GM23338 (cell line): ENCODE measurements around the gene ADAD1. TPM values are rescaled to one million over a fixed set of nuclear protein-coding genes. Genes with fewer than 3 reads are reported as not detected.
A peak's percentile ranks its signal among the peaks of the same experiment; 100 is the strongest.

Source experiments
- ATAC-seq: fragments of 200-7000 bp; cut with Tn5 transposase; 3 replicates; pipeline ENCODE4 v1.9.1; 2020
- DNase-seq: peaks from one replicate; pipeline ENCODE4 v3.0.0-alpha.2; 2015; ENCODE audit warnings: low spot score
- H2AFZ ChIP-seq: fragments of 200-600 bp; sonication (generic); 2 replicates; pipeline ENCODE4 v1.8.0; 2016; ENCODE audit warnings: antibody characterized with exemption, mild to moderate bottlenecking, moderate library complexity
- H3F3A ChIP-seq: fragments of 200-600 bp; sonication (generic); replicated peaks from 2 replicates; pipeline ENCODE4 v1.8.0; 2017; ENCODE audit warnings: antibody characterized with exemption, mixed run types, low read depth
- H3K27ac ChIP-seq: fragments of 200-600 bp; sonication (generic); 2 replicates; pipeline ENCODE4 v1.6.1; 2016; ENCODE audit warnings: low read depth
- H3K27me3 ChIP-seq: fragments of 200-600 bp; sonication (generic); 2 replicates; pipeline ENCODE4 v1.8.0; 2016; ENCODE audit warnings: mild to moderate bottlenecking, mixed run types, moderate library complexity; ENCODE audit not compliant: insufficient read depth
- H3K36me3 ChIP-seq: fragments of 200-600 bp; sonication (generic); 2 replicates; pipeline ENCODE4 v1.8.0; 2016; ENCODE audit warnings: mild to moderate bottlenecking; ENCODE audit not compliant: insufficient read depth
- H3K4me1 ChIP-seq: fragments of 200-600 bp; sonication (generic); 2 replicates; pipeline ENCODE4 v1.8.0; 2016; ENCODE audit warnings: mild to moderate bottlenecking, moderate library complexity; ENCODE audit not compliant: insufficient read depth
- H3K4me2 ChIP-seq: fragments of 200-600 bp; sonication (generic); 2 replicates; pipeline ENCODE4 v1.7.1; 2017; ENCODE audit warnings: mixed run types
- H3K4me3 ChIP-seq: fragments of 200-600 bp; sonication (generic); 2 replicates; pipeline ENCODE4 v1.6.1; 2016; ENCODE audit warnings: mixed run types
- H3K79me2 ChIP-seq: fragments of 200-600 bp; sonication (generic); replicated peaks from 2 replicates; pipeline ENCODE4 v1.8.0; 2017; ENCODE audit warnings: mild to moderate bottlenecking; ENCODE audit not compliant: insufficient read depth
- H3K9me2 ChIP-seq: fragments of 200-600 bp; sonication (generic); 2 replicates; pipeline ENCODE4 v1.8.0; 2017; ENCODE audit not compliant: insufficient read depth
- H4K20me1 ChIP-seq: fragments of 200-600 bp; sonication (generic); replicated peaks from 2 replicates; pipeline ENCODE4 v1.8.0; 2017; ENCODE audit warnings: mild to moderate bottlenecking; ENCODE audit not compliant: insufficient read depth
- H3K27ac Mint-ChIP-seq: 2 replicates; pipeline ENCODE4 v1.8.0; 2020; ENCODE audit warnings: inconsistent platforms, mild to moderate bottlenecking, moderate library complexity, mixed read lengths
- H3K27me3 Mint-ChIP-seq: 3 replicates; pipeline ENCODE4 v1.8.0; 2022; ENCODE audit warnings: low read depth, mild to moderate bottlenecking, moderate library complexity, mixed read lengths, inconsistent platforms; ENCODE audit not compliant: insufficient read depth, poor library complexity
- H3K36me3 Mint-ChIP-seq: 3 replicates; pipeline ENCODE4 v1.8.0; 2021; ENCODE audit warnings: low read depth, mild to moderate bottlenecking, inconsistent platforms, moderate library complexity, mixed read lengths
- H3K4me1 Mint-ChIP-seq: 3 replicates; pipeline ENCODE4 v1.8.0; 2020; ENCODE audit warnings: mild to moderate bottlenecking, inconsistent platforms, mixed read lengths
- H3K4me3 Mint-ChIP-seq: 3 replicates; pipeline ENCODE4 v1.8.0; 2021; ENCODE audit warnings: moderate library complexity, mild to moderate bottlenecking, inconsistent platforms, mixed read lengths
- H3K9me3 Mint-ChIP-seq: 3 replicates; pipeline ENCODE4 v1.8.0; 2020; ENCODE audit warnings: moderate library complexity, mild to moderate bottlenecking, inconsistent platforms, mixed read lengths
- CREB1 ChIP-seq: fragments of 250-450 bp; sonication (Bioruptor Pico); IDR thresholded peaks from 2 replicates; pipeline ENCODE4 v1.5.0; 2020; ENCODE audit warnings: low read depth, mild to moderate bottlenecking, moderate library complexity
- EZH2 ChIP-seq: fragments of 200-600 bp; sonication (generic); IDR thresholded peaks from one replicate; pipeline ENCODE4 v1.8.0; 2017; ENCODE audit warnings: antibody characterized with exemption, mild to moderate bottlenecking, low read depth; ENCODE audit not compliant: unreplicated experiment
- EZH2phosphoT487 ChIP-seq: fragments of 200-600 bp; sonication (generic); IDR thresholded peaks from one replicate; pipeline ENCODE4 v1.8.1; 2018; ENCODE audit warnings: antibody characterized with exemption; ENCODE audit not compliant: unreplicated experiment
- JUNB ChIP-seq: IDR thresholded peaks from one replicate; pipeline ENCODE4 v1.6.1; 2016; ENCODE audit warnings: antibody characterized with exemption; ENCODE audit not compliant: unreplicated experiment
- NANOG ChIP-seq: IDR thresholded peaks from 2 replicates; pipeline ENCODE4 v1.6.1; 2016; ENCODE audit warnings: antibody characterized with exemption, borderline replicate concordance
- POLR2AphosphoS5 ChIP-seq: IDR thresholded peaks from 2 replicates; pipeline ENCODE4 v1.6.1; 2016; ENCODE audit warnings: antibody characterized with exemption, low read depth
- STAT1 ChIP-seq: IDR thresholded peaks from one replicate; pipeline ENCODE4 v1.6.1; 2016; ENCODE audit warnings: antibody characterized with exemption; ENCODE audit not compliant: unreplicated experiment
- ZNF114 ChIP-seq: fragments of 250-450 bp; sonication (Bioruptor Pico); IDR thresholded peaks from 2 replicates; pipeline ENCODE4 v1.5.0; 2020; ENCODE audit warnings: mild to moderate bottlenecking, moderate library complexity
- ZNF331 ChIP-seq: fragments of 250-450 bp; sonication (Bioruptor Pico); IDR thresholded peaks from 2 replicates; pipeline ENCODE4 v1.5.0; 2020; ENCODE audit warnings: low read depth, mild to moderate bottlenecking, moderate library complexity
- polyA plus RNA-seq: library from polyadenylated mRNA; unstranded; fragments of >200 nt; fragmentation: Nextera tagmentation; extraction: Ambion mirVana; gene quantifications from 2 replicates; pipeline ENCODE4 v1.2.1, GENCODE V29; 2016
- total RNA-seq: library from RNA; depleted of rRNA; stranded (reverse); fragments of >200 nt; shearing (Covaris generic); gene quantifications from 2 replicates; pipeline ENCODE4 v1.2.3, GENCODE V29; 2014
- TF ChIP-seq, protein P1 (sequence below): IDR thresholded peaks from one replicate; pipeline ENCODE4 v1.6.1; 2018; ENCODE audit warnings: antibody characterized with exemption; ENCODE audit not compliant: unreplicated experiment
- TF ChIP-seq, protein P2 (sequence below): fragments of 250-450 bp; sonication (Bioruptor Pico); IDR thresholded peaks from 2 replicates; pipeline ENCODE4 v1.5.0; 2020; ENCODE audit warnings: mild to moderate bottlenecking, moderate library complexity
- TF ChIP-seq, protein P3 (sequence below): IDR thresholded peaks from 2 replicates; pipeline ENCODE4 v1.6.1; 2016; ENCODE audit warnings: antibody characterized with exemption
- TF ChIP-seq, protein P4 (sequence below), 2 experiments: fragments of 200-600 bp in 1 of 2; sonication (generic) in 1 of 2; conservative IDR thresholded peaks; 2 replicates each; pipeline versions ENCODE4 v1.5.1 to v1.6.1; 2016 to 2017; ENCODE audit warnings: antibody characterized with exemption in 2 of 2, low read depth in 2 of 2, mild to moderate bottlenecking in 2 of 2, moderate library complexity in 1 of 2

The ADAD1 gene
- total and polyA plus RNA-seq, 2 experiments from 2014 or later = not detected

DNA sequence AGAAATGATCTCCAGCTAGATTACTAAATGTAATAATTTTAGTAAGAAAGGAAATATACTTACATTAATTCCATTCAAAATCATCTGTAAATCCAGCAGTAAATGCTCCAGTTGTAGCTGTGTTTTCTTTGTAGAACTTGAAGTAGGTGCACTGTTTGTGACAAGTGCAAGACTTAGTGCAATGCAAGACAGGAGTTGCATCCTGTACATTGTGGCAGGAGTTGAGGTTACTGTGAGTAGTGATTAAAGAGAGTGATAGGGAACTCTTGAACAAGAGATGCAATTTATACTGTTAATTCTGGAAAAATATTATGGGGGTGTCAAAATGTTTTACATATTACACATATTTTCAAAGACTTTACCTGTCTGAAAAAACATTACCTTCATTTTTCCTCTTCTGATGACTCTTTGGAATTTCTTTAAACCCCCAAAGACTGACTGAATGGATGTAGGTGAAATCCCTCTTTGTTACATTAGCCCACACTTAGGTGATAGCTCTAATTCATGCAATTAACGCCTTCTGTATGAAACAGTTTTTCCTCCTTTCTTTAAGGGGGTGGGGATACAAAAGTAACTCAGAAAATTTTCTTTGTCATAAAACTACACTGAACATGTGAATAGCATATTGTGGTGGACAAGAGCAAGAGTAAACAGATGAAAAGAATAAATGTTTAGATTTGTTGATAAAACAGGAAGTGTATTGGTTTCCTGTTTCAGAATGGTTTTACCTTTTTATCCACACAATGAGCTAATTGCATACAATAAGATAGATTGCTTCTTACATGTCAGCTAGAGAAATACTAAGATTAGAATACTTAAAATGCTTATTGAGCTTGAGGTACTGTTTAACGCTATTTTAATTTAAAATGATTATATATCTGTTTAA, 77.7 kb downstream of the ADAD1 start, which contains the start of gene IL2:
TSS of gene IL2 (minus strand) at position 495 of the 886 bp plus-strand sequence. CDS start at position 210, 285 bp downstream.
- H3K36me3 Mint-ChIP-seq = no peaks in the 10 kb centered on the region
- Histone ChIP-seq H2AFZ (0 out of 2 replicates have a peak within 1 kb of the TSS, but pooled peaks have one; percentile 43), H3K27me3 (no peaks in the 10 kb centered on the region), H3K79me2 (no peaks in the 10 kb centered on the region), H4K20me1 (no peaks in the 10 kb centered on the region), H3F3A (no peaks in the 10 kb centered on the region), H3K36me3 (no peaks in the 10 kb centered on the region), H3K4me3 (no peak within 1 kb of the TSS), H3K9me2 (peaks cover 4% of the 10 kb centered on the region; the same call in 1 of the 2 replicates), H3K27ac (no peak within 1 kb of the TSS), H3K4me2 (no peak within 1 kb of the TSS), H3K4me1 (no peaks in the 10 kb centered on the region)
- no peak within 1 kb of the TSS for H3K27ac Mint-ChIP-seq
- H3K4me1 Mint-ChIP-seq = peaks cover 7% of the 10 kb centered on the region; the same call in 2 of the 3 replicates
- H3K4me3 Mint-ChIP-seq = no peak within 1 kb of the TSS
- DNase-seq = no peak
- peaks cover 5% of the 10 kb centered on the region for H3K27me3 Mint-ChIP-seq
- ATAC-seq = no peak
- TF ChIP-seq JUNB (no peak), POLR2AphosphoS5 (no peak), EZH2 (no peak), NANOG (no peak), STAT1 (no peak), ZNF331 (CRISPR knock-in tag) (no peak), EZH2phosphoT487 (no peak), ZNF114 (CRISPR knock-in tag) (no peak), CREB1 (CRISPR knock-in tag) (no peak)
- TF ChIP-seq, protein P1, sequence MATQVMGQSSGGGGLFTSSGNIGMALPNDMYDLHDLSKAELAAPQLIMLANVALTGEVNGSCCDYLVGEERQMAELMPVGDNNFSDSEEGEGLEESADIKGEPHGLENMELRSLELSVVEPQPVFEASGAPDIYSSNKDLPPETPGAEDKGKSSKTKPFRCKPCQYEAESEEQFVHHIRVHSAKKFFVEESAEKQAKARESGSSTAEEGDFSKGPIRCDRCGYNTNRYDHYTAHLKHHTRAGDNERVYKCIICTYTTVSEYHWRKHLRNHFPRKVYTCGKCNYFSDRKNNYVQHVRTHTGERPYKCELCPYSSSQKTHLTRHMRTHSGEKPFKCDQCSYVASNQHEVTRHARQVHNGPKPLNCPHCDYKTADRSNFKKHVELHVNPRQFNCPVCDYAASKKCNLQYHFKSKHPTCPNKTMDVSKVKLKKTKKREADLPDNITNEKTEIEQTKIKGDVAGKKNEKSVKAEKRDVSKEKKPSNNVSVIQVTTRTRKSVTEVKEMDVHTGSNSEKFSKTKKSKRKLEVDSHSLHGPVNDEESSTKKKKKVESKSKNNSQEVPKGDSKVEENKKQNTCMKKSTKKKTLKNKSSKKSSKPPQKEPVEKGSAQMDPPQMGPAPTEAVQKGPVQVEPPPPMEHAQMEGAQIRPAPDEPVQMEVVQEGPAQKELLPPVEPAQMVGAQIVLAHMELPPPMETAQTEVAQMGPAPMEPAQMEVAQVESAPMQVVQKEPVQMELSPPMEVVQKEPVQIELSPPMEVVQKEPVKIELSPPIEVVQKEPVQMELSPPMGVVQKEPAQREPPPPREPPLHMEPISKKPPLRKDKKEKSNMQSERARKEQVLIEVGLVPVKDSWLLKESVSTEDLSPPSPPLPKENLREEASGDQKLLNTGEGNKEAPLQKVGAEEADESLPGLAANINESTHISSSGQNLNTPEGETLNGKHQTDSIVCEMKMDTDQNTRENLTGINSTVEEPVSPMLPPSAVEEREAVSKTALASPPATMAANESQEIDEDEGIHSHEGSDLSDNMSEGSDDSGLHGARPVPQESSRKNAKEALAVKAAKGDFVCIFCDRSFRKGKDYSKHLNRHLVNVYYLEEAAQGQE = no peak
- TF ChIP-seq, protein P2, sequence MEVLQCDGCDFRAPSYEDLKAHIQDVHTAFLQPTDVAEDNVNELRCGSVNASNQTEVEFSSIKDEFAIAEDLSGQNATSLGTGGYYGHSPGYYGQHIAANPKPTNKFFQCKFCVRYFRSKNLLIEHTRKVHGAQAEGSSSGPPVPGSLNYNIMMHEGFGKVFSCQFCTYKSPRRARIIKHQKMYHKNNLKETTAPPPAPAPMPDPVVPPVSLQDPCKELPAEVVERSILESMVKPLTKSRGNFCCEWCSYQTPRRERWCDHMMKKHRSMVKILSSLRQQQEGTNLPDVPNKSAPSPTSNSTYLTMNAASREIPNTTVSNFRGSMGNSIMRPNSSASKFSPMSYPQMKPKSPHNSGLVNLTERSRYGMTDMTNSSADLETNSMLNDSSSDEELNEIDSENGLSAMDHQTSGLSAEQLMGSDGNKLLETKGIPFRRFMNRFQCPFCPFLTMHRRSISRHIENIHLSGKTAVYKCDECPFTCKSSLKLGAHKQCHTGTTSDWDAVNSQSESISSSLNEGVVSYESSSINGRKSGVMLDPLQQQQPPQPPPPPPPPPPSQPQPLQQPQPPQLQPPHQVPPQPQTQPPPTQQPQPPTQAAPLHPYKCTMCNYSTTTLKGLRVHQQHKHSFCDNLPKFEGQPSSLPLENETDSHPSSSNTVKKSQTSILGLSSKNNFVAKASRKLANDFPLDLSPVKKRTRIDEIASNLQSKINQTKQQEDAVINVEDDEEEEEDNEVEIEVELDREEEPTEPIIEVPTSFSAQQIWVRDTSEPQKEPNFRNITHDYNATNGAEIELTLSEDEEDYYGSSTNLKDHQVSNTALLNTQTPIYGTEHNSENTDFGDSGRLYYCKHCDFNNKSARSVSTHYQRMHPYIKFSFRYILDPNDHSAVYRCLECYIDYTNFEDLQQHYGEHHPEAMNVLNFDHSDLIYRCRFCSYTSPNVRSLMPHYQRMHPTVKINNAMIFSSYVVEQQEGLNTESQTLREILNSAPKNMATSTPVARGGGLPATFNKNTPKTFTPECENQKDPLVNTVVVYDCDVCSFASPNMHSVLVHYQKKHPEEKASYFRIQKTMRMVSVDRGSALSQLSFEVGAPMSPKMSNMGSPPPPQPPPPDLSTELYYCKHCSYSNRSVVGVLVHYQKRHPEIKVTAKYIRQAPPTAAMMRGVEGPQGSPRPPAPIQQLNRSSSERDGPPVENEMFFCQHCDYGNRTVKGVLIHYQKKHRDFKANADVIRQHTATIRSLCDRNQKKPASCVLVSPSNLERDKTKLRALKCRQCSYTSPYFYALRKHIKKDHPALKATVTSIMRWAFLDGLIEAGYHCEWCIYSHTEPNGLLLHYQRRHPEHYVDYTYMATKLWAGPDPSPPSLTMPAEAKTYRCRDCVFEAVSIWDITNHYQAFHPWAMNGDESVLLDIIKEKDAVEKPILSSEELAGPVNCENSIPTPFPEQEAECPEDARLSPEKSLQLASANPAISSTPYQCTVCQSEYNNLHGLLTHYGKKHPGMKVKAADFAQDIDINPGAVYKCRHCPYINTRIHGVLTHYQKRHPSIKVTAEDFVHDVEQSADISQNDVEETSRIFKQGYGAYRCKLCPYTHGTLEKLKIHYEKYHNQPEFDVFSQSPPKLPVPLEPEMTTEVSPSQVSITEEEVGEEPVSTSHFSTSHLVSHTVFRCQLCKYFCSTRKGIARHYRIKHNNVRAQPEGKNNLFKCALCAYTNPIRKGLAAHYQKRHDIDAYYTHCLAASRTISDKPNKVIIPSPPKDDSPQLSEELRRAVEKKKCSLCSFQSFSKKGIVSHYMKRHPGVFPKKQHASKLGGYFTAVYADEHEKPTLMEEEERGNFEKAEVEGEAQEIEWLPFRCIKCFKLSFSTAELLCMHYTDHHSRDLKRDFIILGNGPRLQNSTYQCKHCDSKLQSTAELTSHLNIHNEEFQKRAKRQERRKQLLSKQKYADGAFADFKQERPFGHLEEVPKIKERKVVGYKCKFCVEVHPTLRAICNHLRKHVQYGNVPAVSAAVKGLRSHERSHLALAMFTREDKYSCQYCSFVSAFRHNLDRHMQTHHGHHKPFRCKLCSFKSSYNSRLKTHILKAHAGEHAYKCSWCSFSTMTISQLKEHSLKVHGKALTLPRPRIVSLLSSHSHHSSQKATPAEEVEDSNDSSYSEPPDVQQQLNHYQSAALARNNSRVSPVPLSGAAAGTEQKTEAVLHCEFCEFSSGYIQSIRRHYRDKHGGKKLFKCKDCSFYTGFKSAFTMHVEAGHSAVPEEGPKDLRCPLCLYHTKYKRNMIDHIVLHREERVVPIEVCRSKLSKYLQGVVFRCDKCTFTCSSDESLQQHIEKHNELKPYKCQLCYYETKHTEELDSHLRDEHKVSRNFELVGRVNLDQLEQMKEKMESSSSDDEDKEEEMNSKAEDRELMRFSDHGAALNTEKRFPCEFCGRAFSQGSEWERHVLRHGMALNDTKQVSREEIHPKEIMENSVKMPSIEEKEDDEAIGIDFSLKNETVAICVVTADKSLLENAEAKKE = no peak
- TF ChIP-seq, protein P3, sequence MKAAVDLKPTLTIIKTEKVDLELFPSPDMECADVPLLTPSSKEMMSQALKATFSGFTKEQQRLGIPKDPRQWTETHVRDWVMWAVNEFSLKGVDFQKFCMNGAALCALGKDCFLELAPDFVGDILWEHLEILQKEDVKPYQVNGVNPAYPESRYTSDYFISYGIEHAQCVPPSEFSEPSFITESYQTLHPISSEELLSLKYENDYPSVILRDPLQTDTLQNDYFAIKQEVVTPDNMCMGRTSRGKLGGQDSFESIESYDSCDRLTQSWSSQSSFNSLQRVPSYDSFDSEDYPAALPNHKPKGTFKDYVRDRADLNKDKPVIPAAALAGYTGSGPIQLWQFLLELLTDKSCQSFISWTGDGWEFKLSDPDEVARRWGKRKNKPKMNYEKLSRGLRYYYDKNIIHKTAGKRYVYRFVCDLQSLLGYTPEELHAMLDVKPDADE = no peak
- TF ChIP-seq, protein P4, sequence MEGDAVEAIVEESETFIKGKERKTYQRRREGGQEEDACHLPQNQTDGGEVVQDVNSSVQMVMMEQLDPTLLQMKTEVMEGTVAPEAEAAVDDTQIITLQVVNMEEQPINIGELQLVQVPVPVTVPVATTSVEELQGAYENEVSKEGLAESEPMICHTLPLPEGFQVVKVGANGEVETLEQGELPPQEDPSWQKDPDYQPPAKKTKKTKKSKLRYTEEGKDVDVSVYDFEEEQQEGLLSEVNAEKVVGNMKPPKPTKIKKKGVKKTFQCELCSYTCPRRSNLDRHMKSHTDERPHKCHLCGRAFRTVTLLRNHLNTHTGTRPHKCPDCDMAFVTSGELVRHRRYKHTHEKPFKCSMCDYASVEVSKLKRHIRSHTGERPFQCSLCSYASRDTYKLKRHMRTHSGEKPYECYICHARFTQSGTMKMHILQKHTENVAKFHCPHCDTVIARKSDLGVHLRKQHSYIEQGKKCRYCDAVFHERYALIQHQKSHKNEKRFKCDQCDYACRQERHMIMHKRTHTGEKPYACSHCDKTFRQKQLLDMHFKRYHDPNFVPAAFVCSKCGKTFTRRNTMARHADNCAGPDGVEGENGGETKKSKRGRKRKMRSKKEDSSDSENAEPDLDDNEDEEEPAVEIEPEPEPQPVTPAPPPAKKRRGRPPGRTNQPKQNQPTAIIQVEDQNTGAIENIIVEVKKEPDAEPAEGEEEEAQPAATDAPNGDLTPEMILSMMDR (conservative IDR thresholded peaks at IDR 0.05; ENCODE audit: low read depth in 2 of 2) = no peak
- no peaks in the 10 kb centered on the region for H3K9me3 Mint-ChIP-seq
